Endodermal cell (in vitro differentiated cells): ENCODE data around the gene TXNRD3. TPM values are rescaled to one million over a fixed set of nuclear protein-coding genes. Genes with fewer than 3 reads are reported as not detected.
A peak's percentile ranks its signal among the peaks of the same experiment; 100 is the strongest.

Experiments used
- DNase-seq: peaks from one replicate; pipeline ENCODE4 v3.0.0-alpha.2; 2017
- H3K27ac ChIP-seq: 2 replicates; pipeline ENCODE4 v1.5.1; 2013; ENCODE audit warnings: mild to moderate bottlenecking, low read depth, low read length, moderate library complexity
- H3K27me3 ChIP-seq: 2 replicates; pipeline ENCODE4 v1.6.1; 2013; ENCODE audit warnings: mild to moderate bottlenecking, low read length, moderate library complexity; ENCODE audit not compliant: insufficient read depth, control insufficient read depth, poor library complexity, severe bottlenecking
- H3K36me3 ChIP-seq: 2 replicates; pipeline ENCODE4 v1.7.0; 2013; ENCODE audit warnings: mild to moderate bottlenecking, low read length, moderate library complexity; ENCODE audit not compliant: control insufficient read depth, insufficient read depth
- H3K4me1 ChIP-seq: one replicate; pipeline ENCODE4 v1.7.0; 2013; ENCODE audit warnings: low read length; ENCODE audit not compliant: control insufficient read depth, insufficient read depth
- H3K4me3 ChIP-seq: 2 replicates; pipeline ENCODE4 v1.5.1; 2013; ENCODE audit warnings: mild to moderate bottlenecking, low read length, moderate library complexity
- H3K9ac ChIP-seq: 2 replicates; pipeline ENCODE4 v1.6.1; 2013; ENCODE audit warnings: mild to moderate bottlenecking, low read length, moderate library complexity; ENCODE audit not compliant: poor library complexity, severe bottlenecking; ENCODE audit errors: extremely low read depth
- H3K9me3 ChIP-seq: 2 replicates; pipeline ENCODE4 v1.6.1; 2013; ENCODE audit warnings: mild to moderate bottlenecking, low read length, moderate library complexity; ENCODE audit not compliant: control insufficient read depth
- H3K27ac Mint-ChIP-seq: 2 replicates; pipeline ENCODE4 v1.8.0; 2020; ENCODE audit warnings: mixed read lengths
- H3K27me3 Mint-ChIP-seq: 2 replicates; pipeline ENCODE4 v1.8.0; 2021; ENCODE audit warnings: mild to moderate bottlenecking, mixed read lengths; ENCODE audit not compliant: insufficient read depth
- H3K36me3 Mint-ChIP-seq: 2 replicates; pipeline ENCODE4 v1.8.0; 2020; ENCODE audit warnings: low read depth, mixed read lengths
- H3K4me1 Mint-ChIP-seq: 2 replicates; pipeline ENCODE4 v1.8.0; 2020; ENCODE audit warnings: mixed read lengths
- H3K4me3 Mint-ChIP-seq: 2 replicates; pipeline ENCODE4 v1.8.0; 2020; ENCODE audit warnings: mild to moderate bottlenecking, moderate library complexity, mixed read lengths
- H3K9me3 Mint-ChIP-seq: 2 replicates; pipeline ENCODE4 v1.8.0; 2020; ENCODE audit warnings: mild to moderate bottlenecking, mixed read lengths
- WGBS, 2 experiments: methylation state at CpG; one replicate each; pipeline versions ENCODE4 v1.1.5 to v1.1.7; 2013; ENCODE audit warnings: missing lambda C conversion rate in 2 of 2, mixed read lengths in 1 of 2; ENCODE audit not compliant: insufficient coverage in 1 of 2, insufficient read length in 1 of 2; 5-methylcytosine and 5-hydroxymethylcytosine counted together
- total RNA-seq, 2 donors: library from RNA; stranded (reverse); fragmentation: NEBNext Ultra II Directional in 1 of 2; extraction: Animal tissue kit (Norgen Biotek cat#: 25700) in 1 of 2; gene quantifications; 2 replicates in 1 of 2; 3 replicates in 1 of 2; pipeline ENCODE4 v1.2.1, GENCODE V29; 2021
- TF ChIP-seq, protein P1 (sequence below): fragments of 200-600 bp; sonication (generic); conservative IDR thresholded peaks from 2 replicates; pipeline ENCODE4 v1.5.0; 2021; ENCODE audit warnings: antibody characterized with exemption, mild to moderate bottlenecking

The TXNRD3 gene
- total RNA-seq, 2 donors from 2014 or later: 13.1 to 18.1 TPM

DNA sequence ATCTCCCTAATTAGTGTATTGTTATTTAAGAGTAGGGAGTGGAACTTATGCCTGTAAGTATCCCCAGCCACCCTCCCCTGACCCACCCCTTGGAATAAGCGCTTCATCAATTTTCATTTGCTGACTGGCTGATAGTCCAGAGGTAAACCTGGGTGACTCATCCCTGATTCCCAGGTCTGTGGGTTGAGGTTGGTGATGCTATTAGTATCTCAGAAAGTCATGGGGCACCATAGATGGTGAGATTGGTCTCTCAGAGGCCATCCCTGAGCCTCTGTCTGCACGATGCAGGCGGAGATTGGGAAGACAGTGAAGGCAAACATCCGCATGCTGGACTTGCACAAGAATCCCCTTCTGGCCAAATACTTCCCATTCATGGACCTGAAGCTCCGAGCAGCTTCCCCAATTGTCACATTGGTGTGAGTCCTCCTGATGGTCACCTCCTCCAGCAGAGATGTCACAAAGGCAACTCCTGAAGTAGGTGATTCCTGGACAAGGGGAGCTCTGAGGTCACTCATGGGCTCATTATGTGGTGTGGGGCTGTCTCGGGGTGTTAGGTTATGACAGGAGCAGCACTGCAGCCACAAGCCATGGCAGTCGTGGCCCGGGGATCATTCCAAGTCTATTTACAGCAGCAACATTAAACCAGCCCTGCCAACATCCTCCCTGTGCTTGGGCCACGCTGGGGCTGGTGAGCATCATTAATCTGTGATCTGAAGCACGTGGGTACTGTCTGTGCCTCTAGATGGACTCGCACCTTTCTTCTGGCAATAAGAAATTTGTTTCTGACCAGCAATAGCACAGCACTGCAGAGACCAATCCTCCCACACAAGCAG, 6.8 kb upstream of the TXNRD3 start:
- peaks cover 40% of the 10 kb centered on the region for H3K27me3 Mint-ChIP-seq
- TF ChIP-seq, protein P1, sequence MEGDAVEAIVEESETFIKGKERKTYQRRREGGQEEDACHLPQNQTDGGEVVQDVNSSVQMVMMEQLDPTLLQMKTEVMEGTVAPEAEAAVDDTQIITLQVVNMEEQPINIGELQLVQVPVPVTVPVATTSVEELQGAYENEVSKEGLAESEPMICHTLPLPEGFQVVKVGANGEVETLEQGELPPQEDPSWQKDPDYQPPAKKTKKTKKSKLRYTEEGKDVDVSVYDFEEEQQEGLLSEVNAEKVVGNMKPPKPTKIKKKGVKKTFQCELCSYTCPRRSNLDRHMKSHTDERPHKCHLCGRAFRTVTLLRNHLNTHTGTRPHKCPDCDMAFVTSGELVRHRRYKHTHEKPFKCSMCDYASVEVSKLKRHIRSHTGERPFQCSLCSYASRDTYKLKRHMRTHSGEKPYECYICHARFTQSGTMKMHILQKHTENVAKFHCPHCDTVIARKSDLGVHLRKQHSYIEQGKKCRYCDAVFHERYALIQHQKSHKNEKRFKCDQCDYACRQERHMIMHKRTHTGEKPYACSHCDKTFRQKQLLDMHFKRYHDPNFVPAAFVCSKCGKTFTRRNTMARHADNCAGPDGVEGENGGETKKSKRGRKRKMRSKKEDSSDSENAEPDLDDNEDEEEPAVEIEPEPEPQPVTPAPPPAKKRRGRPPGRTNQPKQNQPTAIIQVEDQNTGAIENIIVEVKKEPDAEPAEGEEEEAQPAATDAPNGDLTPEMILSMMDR: peak; percentile 12

DNA sequence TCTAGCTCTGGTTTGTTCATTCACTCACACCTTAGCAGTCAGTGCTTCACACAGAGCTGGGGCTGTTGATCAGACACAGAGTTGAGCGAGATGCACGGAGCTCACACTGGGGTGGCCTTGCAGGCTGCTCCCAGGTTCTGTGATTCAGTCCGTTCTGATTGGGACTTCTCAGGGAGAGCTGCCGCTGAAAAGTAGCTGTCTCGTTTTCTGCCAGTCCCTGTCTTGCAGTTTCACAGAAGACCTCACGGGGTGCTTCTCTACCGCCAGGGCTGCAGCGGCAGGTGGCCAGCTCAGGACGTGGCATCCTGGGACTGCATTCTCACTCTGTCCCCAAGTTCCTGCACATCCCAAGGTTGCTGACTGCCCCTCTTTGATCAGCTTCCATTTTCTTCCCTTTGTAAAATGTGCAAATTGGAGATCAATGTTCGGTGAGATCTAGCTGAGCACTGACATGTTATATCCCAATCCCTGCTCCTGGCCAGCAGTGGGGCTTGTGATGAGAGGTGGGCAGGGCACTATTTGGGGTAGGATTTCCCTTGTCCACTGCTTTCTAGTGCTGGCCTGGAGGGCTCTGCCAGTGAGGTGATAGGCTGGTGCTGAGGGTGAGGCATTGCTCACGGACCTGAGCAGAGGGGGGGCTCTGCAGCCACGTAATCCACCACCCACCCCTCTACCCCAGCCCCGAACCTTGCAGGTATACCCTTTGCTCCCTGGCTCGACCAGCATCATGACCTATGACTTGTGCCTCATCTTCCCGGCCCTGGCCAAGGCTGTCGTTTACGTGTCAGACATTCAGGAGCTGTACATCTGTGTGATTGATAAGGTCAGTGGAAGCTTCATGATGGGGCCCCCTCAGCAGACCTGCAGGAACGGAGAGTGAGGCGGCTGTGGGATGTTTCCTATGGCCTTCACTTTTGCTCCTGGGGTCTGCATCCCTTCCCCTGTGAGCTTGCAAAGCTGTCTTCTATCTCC, 5.3 kb upstream of the TXNRD3 start:
- Histone ChIP-seq H3K4me1 (no peaks in the 10 kb centered on the region), H3K27ac (no peak overlapping the region), H3K9ac (no peak overlapping the region), H3K4me3 (no peak overlapping the region), H3K27me3 (peaks cover 13% of the 10 kb centered on the region), H3K9me3 (no peaks in the 10 kb centered on the region), H3K36me3 (no peaks in the 10 kb centered on the region)
- TF ChIP-seq, protein P1: peak; percentile 72
- Mint-ChIP-seq H3K4me3 (no peak overlapping the region), H3K36me3 (no peaks in the 10 kb centered on the region), H3K9me3 (peaks cover 14% of the 10 kb centered on the region), H3K27me3 (peaks cover 55% of the 10 kb centered on the region), H3K27ac (no peak overlapping the region), H3K4me1 (no peaks in the 10 kb centered on the region)
- peak; percentile 71 for DNase-seq
- 69 to 80% methylated on average over 11 to 19 of the region's 19 CpGs for WGBS, 2 experiments

More for the DNA sequence above, 6.8 kb upstream of the TXNRD3 start:
- Mint-ChIP-seq H3K4me3 (no peak overlapping the region), H3K36me3 (no peaks in the 10 kb centered on the region), H3K9me3 (peaks cover 14% of the 10 kb centered on the region), H3K4me1 (no peaks in the 10 kb centered on the region), H3K27ac (no peak overlapping the region)
- H3K36me3 ChIP-seq: no peaks in the 10 kb centered on the region
- H3K27ac ChIP-seq: no peak overlapping the region
- DNase-seq: no peak
- no peak overlapping the region for H3K4me3 ChIP-seq
- no peak overlapping the region for H3K9ac ChIP-seq
- 92 to 95% methylated on average over 4 to 11 of the region's 11 CpGs for WGBS, 2 experiments
- no peaks in the 10 kb centered on the region for H3K9me3 ChIP-seq
- H3K27me3 ChIP-seq: peaks cover 13% of the 10 kb centered on the region
- no peaks in the 10 kb centered on the region for H3K4me1 ChIP-seq

DNA sequence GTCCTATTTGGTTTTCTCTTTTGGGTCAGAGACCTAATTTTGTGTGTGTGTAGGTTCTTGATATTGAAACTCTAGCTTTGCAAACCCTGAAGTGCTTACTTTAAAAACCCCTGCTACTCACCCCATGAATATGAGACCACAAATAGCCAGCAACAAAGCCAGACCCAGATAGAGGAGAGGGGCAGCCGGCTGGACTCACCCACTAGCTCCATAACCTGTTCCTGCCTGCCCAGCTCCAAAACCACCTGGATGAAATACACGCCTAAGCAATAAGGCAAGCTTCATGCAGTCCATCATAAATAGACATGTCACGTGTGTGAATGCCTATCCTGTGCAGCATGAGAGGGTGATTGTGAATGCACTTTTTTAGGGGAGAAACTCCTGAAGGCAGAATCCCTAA, 3.7 kb upstream of the TXNRD3 start:
- DNase-seq: no peak
- Mint-ChIP-seq H3K4me3 (no peak overlapping the region), H3K27me3 (peaks cover 61% of the 10 kb centered on the region), H3K36me3 (no peaks in the 10 kb centered on the region), H3K27ac (no peak overlapping the region), H3K4me1 (peaks cover 3% of the 10 kb centered on the region), H3K9me3 (peaks cover 14% of the 10 kb centered on the region)
- H3K27me3 ChIP-seq: peaks cover 22% of the 10 kb centered on the region
- TF ChIP-seq, protein P1: no peak
- H3K36me3 ChIP-seq: no peaks in the 10 kb centered on the region
- H3K27ac ChIP-seq: no peak overlapping the region
- no peak overlapping the region for H3K4me3 ChIP-seq
- 96 to 100% methylated on average over 2 to 3 of the region's 3 CpGs for WGBS, 2 experiments
- H3K9ac ChIP-seq: no peak overlapping the region
- no peaks in the 10 kb centered on the region for H3K9me3 ChIP-seq
- peaks cover 3% of the 10 kb centered on the region for H3K4me1 ChIP-seq
